ENCODE data around the gene DRD5.

- TF ChIP-seq POLR2A (IDR thresholded peaks at IDR 0.05; ENCODE audit: low read length) (no peak), GATA1 (IDR thresholded peaks at IDR 0.05; ENCODE audit: low read depth, low read length) (no peak)
These were observed 30.4 kb downstream of the DRD5 start for GRCh38 chr4:9811806-9812205.

All from erythroblast (primary cell).